Measurements from ENCODE around the gene ZBED4.

ZBED4 gene

GRCh38 chr22:49863931-49864330 lies 10.3 kb downstream of the ZBED4 start:
- no peak overlapping the region for H3K4me2 ChIP-seq (ENCODE audit: low read length)
- no peak overlapping the region for H2AFZ ChIP-seq (ENCODE audit: low read length)
- no peak for TF ChIP-seq EZH2 (IDR thresholded peaks at IDR 0.05; ENCODE audit: borderline replicate concordance, low read length)
- TF ChIP-seq CTCF (IDR thresholded peaks at IDR 0.05; ENCODE audit: low read length): no peak
- H3K9me2 ChIP-seq (ENCODE audit: low read depth, low read length): no peaks in the 10 kb centered on the region
- peaks cover 93% of the 10 kb centered on the region for H3K79me2 ChIP-seq (ENCODE audit: insufficient read depth, low read length)
- H3F3A ChIP-seq (ENCODE audit: insufficient read depth, low read length): no peaks in the 10 kb centered on the region
- H4K20me1 ChIP-seq (ENCODE audit: insufficient read depth, low read length): no peaks in the 10 kb centered on the region
- H3K27ac ChIP-seq (ENCODE audit: low read depth, low read length, poor library complexity, severe bottlenecking): no peak overlapping the region
- H3K4me3 ChIP-seq (ENCODE audit: low read depth, low read length, poor library complexity, severe bottlenecking): no peak overlapping the region
- no peaks in the 10 kb centered on the region for H3K4me1 ChIP-seq (ENCODE audit: insufficient read depth, low read length, severe bottlenecking)
- peaks cover 21% of the 10 kb centered on the region for H3K9me3 ChIP-seq (ENCODE audit: low read length)
- H3K36me3 ChIP-seq (ENCODE audit: insufficient read depth, low read length): peaks cover 36% of the 10 kb centered on the region
- H3K9ac ChIP-seq (ENCODE audit: low read length): no peak overlapping the region
- no peaks in the 10 kb centered on the region for H3K27me3 ChIP-seq (ENCODE audit: insufficient read depth, low read length)

- Histone ChIP-seq H3K79me2 (ENCODE audit: insufficient read depth, low read length) (peaks cover 97% of the 10 kb centered on the region), H3K27me3 (ENCODE audit: insufficient read depth, low read length) (no peaks in the 10 kb centered on the region), H3K27ac (ENCODE audit: low read depth, low read length, poor library complexity, severe bottlenecking) (no peak overlapping the region), H3K4me3 (ENCODE audit: low read depth, low read length, poor library complexity, severe bottlenecking) (no peak overlapping the region), H3K4me1 (ENCODE audit: insufficient read depth, low read length, severe bottlenecking) (no peaks in the 10 kb centered on the region), H3K36me3 (ENCODE audit: insufficient read depth, low read length) (peaks cover 48% of the 10 kb centered on the region), H4K20me1 (ENCODE audit: insufficient read depth, low read length) (no peaks in the 10 kb centered on the region), H3K4me2 (ENCODE audit: low read length) (no peak overlapping the region), H3K9me2 (ENCODE audit: low read depth, low read length) (no peaks in the 10 kb centered on the region), H3K9me3 (ENCODE audit: low read length) (peaks cover 34% of the 10 kb centered on the region), H2AFZ (ENCODE audit: low read length) (no peak overlapping the region), H3K9ac (ENCODE audit: low read length) (no peak overlapping the region), H3F3A (ENCODE audit: insufficient read depth, low read length) (no peaks in the 10 kb centered on the region)
- TF ChIP-seq EZH2 (IDR thresholded peaks at IDR 0.05; ENCODE audit: borderline replicate concordance, low read length) (no peak), CTCF (IDR thresholded peaks at IDR 0.05; ENCODE audit: low read length) (no peak)
These were observed 11.5 kb downstream of the ZBED4 start for GRCh38 chr22:49865156-49865555.

- Histone ChIP-seq H3K9me3 (ENCODE audit: low read length) (peaks cover 36% of the 10 kb centered on the region), H3K27me3 (ENCODE audit: insufficient read depth, low read length) (no peaks in the 10 kb centered on the region), H3K79me2 (ENCODE audit: insufficient read depth, low read length) (peaks cover 94% of the 10 kb centered on the region), H3F3A (ENCODE audit: insufficient read depth, low read length) (no peaks in the 10 kb centered on the region), H3K4me3 (ENCODE audit: low read depth, low read length, poor library complexity, severe bottlenecking) (no peak overlapping the region), H3K4me2 (ENCODE audit: low read length) (no peak overlapping the region), H3K4me1 (ENCODE audit: insufficient read depth, low read length, severe bottlenecking) (no peaks in the 10 kb centered on the region), H3K36me3 (ENCODE audit: insufficient read depth, low read length) (peaks cover 50% of the 10 kb centered on the region), H3K9me2 (ENCODE audit: low read depth, low read length) (no peaks in the 10 kb centered on the region), H3K27ac (ENCODE audit: low read depth, low read length, poor library complexity, severe bottlenecking) (no peak overlapping the region), H4K20me1 (ENCODE audit: insufficient read depth, low read length) (no peaks in the 10 kb centered on the region), H3K9ac (ENCODE audit: low read length) (no peak overlapping the region), H2AFZ (ENCODE audit: low read length) (no peak overlapping the region)
- no peak for TF ChIP-seq EZH2 (IDR thresholded peaks at IDR 0.05; ENCODE audit: borderline replicate concordance, low read length)
- TF ChIP-seq CTCF (IDR thresholded peaks at IDR 0.05; ENCODE audit: low read length): no peak
These were observed 12.5 kb downstream of the ZBED4 start for GRCh38 chr22:49866134-49866533.

All from OCI-LY1 (cell line).